HCT116 (cell line): ENCODE data around the gene DTNB.

ENCODE experiments used
- EZH2 ChIP-seq: fragments of 200-600 bp; sonication (generic); IDR thresholded peaks from 2 replicates; pipeline ENCODE4 v1.6.1; 2017; ENCODE audit warnings: antibody characterized with exemption, mixed run types
- EZH2phosphoT487 ChIP-seq: fragments of 200-600 bp; IDR thresholded peaks from 2 replicates; pipeline ENCODE4 v1.6.1; 2018; ENCODE audit warnings: antibody characterized with exemption, borderline replicate concordance
- POLR2A ChIP-seq: IDR thresholded peaks from 2 replicates; pipeline ENCODE4 v1.7.0; 2011; ENCODE audit warnings: borderline replicate concordance; ENCODE audit not compliant: insufficient read depth, insufficient read length; ENCODE audit errors: extremely low read depth
- REST ChIP-seq: IDR thresholded peaks from 2 replicates; pipeline ENCODE4 v1.6.1; 2012; ENCODE audit warnings: low read depth
- YY1 ChIP-seq: IDR thresholded peaks from 2 replicates; pipeline ENCODE4 v1.6.1; 2011; ENCODE audit warnings: low read length, low read depth, moderate library complexity, mild to moderate bottlenecking; ENCODE audit not compliant: insufficient replicate concordance; ENCODE audit errors: extremely low read depth
- ZNF274 ChIP-seq: fragments of 200-500 bp; sonication (Bioruptor generic); IDR thresholded peaks from 2 replicates; pipeline ENCODE4 v1.6.1; 2014; ENCODE audit warnings: mild to moderate bottlenecking, low read depth, low read length, inconsistent platforms
- TF ChIP-seq, protein P1 (sequence below), 3 experiments: fragments of 200-600 bp in 1 of 3; sonication (generic) in 1 of 3; IDR thresholded peaks in 2 of 3; conservative IDR thresholded peaks in 1 of 3; 2 replicates each; pipeline ENCODE4 v1.5.1; 2012 to 2017; ENCODE audit warnings: low read depth in 2 of 3, low read length in 2 of 3, antibody characterized with exemption in 1 of 3, borderline replicate concordance in 1 of 3, control low read depth in 1 of 3, mild to moderate bottlenecking in 1 of 3, mixed read lengths in 1 of 3, mixed run types in 1 of 3, moderate library complexity in 1 of 3; ENCODE audit not compliant: insufficient read depth in 1 of 3

DNA sequence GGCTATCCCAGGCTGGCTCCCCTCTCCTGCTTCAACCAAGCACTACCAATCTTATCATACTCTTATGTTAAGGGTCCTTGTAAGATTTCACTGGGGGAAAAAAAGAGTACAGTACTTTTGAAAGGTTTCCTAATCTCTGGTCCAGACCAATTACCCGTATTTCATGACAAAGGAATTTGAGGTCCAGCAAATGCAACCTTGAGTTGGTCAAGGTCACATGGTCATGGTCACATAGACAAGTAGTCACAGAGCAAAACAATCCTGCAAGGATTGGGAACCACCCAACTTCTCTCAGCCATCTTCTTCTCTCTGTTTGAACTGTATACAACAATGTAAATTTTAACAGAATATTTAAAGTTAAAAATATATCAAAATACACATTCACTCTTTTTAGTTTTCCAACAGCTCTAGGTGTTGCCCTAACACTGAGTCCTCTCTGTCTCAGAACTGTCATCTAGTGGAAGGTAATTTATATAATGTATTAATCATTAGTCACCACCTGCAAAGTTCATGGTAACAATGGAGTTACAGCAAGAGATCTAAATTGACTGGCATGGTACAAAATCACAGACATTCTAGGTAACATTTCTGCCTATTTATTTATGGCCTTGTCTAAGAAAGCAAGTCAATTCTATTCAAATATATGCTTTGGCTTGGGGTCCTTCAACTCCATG, 21.5 kb downstream of the DTNB start:
- TF ChIP-seq ZNF274, result no peak
- TF ChIP-seq, protein P1, sequence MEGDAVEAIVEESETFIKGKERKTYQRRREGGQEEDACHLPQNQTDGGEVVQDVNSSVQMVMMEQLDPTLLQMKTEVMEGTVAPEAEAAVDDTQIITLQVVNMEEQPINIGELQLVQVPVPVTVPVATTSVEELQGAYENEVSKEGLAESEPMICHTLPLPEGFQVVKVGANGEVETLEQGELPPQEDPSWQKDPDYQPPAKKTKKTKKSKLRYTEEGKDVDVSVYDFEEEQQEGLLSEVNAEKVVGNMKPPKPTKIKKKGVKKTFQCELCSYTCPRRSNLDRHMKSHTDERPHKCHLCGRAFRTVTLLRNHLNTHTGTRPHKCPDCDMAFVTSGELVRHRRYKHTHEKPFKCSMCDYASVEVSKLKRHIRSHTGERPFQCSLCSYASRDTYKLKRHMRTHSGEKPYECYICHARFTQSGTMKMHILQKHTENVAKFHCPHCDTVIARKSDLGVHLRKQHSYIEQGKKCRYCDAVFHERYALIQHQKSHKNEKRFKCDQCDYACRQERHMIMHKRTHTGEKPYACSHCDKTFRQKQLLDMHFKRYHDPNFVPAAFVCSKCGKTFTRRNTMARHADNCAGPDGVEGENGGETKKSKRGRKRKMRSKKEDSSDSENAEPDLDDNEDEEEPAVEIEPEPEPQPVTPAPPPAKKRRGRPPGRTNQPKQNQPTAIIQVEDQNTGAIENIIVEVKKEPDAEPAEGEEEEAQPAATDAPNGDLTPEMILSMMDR (IDR thresholded peaks at IDR 0.05 in 2 of 3, conservative IDR thresholded peaks at IDR 0.05 in 1 of 3; ENCODE audit: borderline replicate concordance in 1 of 3, insufficient read depth in 1 of 3, low read depth in 2 of 3, low read length in 2 of 3), result no peak
- TF ChIP-seq POLR2A, result no peak
- TF ChIP-seq EZH2phosphoT487, result no peak
- TF ChIP-seq REST, result no peak
- no peak for TF ChIP-seq EZH2
- TF ChIP-seq YY1, result no peak
